CD4-positive, alpha-beta T cell (primary cell): ENCODE measurements around the gene TSPO2. TPM values are rescaled to one million over a fixed set of nuclear protein-coding genes. Genes with fewer than 3 reads are reported as not detected.

ENCODE experiments used
- ATAC-seq: fragments of 200-7000 bp; cut with Tn5 transposase; one replicate; pipeline ENCODE4 v1.10.0; 2022; ENCODE audit warnings: mild to moderate bottlenecking; ENCODE audit not compliant: poor library complexity
- CTCF ChIA-PET: fragments of 350-600 bp; sonication (Branson Sonifier 250); formaldehyde crosslinking; loops from one replicate; lab custom pipeline; 2021; ENCODE audit warnings: antibody characterized with exemption, inconsistent platforms; lab: Charles Lee
- POLR2A ChIA-PET: fragments of 350-600 bp; sonication (Branson Sonifier 250); formaldehyde crosslinking; loops from one replicate; lab custom pipeline; 2021; ENCODE audit warnings: antibody characterized with exemption, inconsistent platforms; lab: Charles Lee
- DNase-seq, 14 experiments: peaks; one replicate each; pipeline ENCODE4 v3.0.0-alpha.2; 2013 to 2020; ENCODE audit warnings: mixed read lengths in 2 of 14
- H3K27ac ChIP-seq, 2 donors: one replicate each; pipeline versions ENCODE4 v1.5.1 to v1.7.0; 2013; ENCODE audit warnings: low read length in 2 of 2, low read depth in 1 of 2, mild to moderate bottlenecking in 1 of 2
- H3K27me3 ChIP-seq, 2 experiments: 1 replicate in 1 of 2; 2 replicates in 1 of 2; pipeline versions ENCODE4 v1.6.1 to v1.7.0; 2013; ENCODE audit warnings: low read length in 2 of 2, control low read depth in 1 of 2, mild to moderate bottlenecking in 1 of 2, moderate library complexity in 1 of 2; ENCODE audit not compliant: insufficient read depth in 2 of 2, control insufficient read depth in 1 of 2
- H3K36me3 ChIP-seq: one replicate; pipeline ENCODE4 v1.6.1; 2013; ENCODE audit warnings: low read length, control low read depth; ENCODE audit not compliant: insufficient read depth
- H3K4me1 ChIP-seq: one replicate; pipeline ENCODE4 v1.6.1; 2013; ENCODE audit warnings: low read length, control low read depth; ENCODE audit not compliant: insufficient read depth
- H3K4me3 ChIP-seq: one replicate; pipeline ENCODE4 v1.5.1; 2013; ENCODE audit warnings: mild to moderate bottlenecking, low read length, moderate library complexity
- H3K9me3 ChIP-seq, 2 experiments: 1 replicate in 1 of 2; 2 replicates in 1 of 2; pipeline versions ENCODE4 v1.6.1 to v1.7.0; 2013; ENCODE audit warnings: low read length in 2 of 2, mild to moderate bottlenecking in 2 of 2, control low read depth in 1 of 2, moderate library complexity in 1 of 2; ENCODE audit not compliant: control insufficient read depth in 1 of 2, insufficient read depth in 1 of 2
- H3K27ac Mint-ChIP-seq: one replicate; pipeline ENCODE4 v1.8.0; 2020; ENCODE audit warnings: mixed read lengths
- H3K27me3 Mint-ChIP-seq: one replicate; pipeline ENCODE4 v1.8.0; 2021; ENCODE audit warnings: mixed read lengths
- H3K36me3 Mint-ChIP-seq: one replicate; pipeline ENCODE4 v1.8.0; 2021; ENCODE audit warnings: low read depth, mixed read lengths
- H3K4me1 Mint-ChIP-seq: one replicate; pipeline ENCODE4 v1.8.0; 2021; ENCODE audit warnings: low read depth, mixed read lengths
- H3K4me3 Mint-ChIP-seq: one replicate; pipeline ENCODE4 v1.8.0; 2020; ENCODE audit warnings: mild to moderate bottlenecking, mixed read lengths
- H3K9me3 Mint-ChIP-seq: one replicate; pipeline ENCODE4 v1.8.0; 2020; ENCODE audit warnings: mixed read lengths
- CTCF ChIP-seq: fragments of 200-600 bp; IDR thresholded peaks from one replicate; pipeline ENCODE4 v1.8.0; 2022; ENCODE audit warnings: antibody characterized with exemption, mild to moderate bottlenecking
- intact Hi-C, 2 experiments: fragments of 100-400 bp; cut with DNase I in 1 of 2; cut with micrococcal nuclease in 1 of 2; formaldehyde crosslinking; loops; one replicate each; pipeline versions ENCODE4 v1.15.1 to v1.9.0; 2023 to 2025; cut with DNase I, micrococcal nuclease
- total RNA-seq, 174 experiments: library from RNA in 2 of 174; stranded (reverse) in 2 of 174; gene quantifications; one replicate each; pipeline ENCODE4 v1.2.3 and lab custom pipeline; 2021 to 2026

The TSPO2 gene
- total RNA-seq, 2 experiments from 2014 or later = not detected

- no peak overlapping the region for H3K4me3 ChIP-seq
- Mint-ChIP-seq H3K27me3 (no peaks in the 10 kb centered on the region), H3K27ac (no peak overlapping the region), H3K4me1 (peaks cover 14% of the 10 kb centered on the region), H3K9me3 (no peaks in the 10 kb centered on the region), H3K4me3 (no peak overlapping the region), H3K36me3 (no peaks in the 10 kb centered on the region)
- H3K9me3 ChIP-seq = no peaks in the 10 kb centered on the region
- no peaks in the 10 kb centered on the region for H3K36me3 ChIP-seq
- no peaks in the 10 kb centered on the region for H3K27me3 ChIP-seq
- no peak for DNase-seq
- intact Hi-C loops = loop anchor here in 1 of 2 experiments (10.0 kb wide), 1 partner anchor 1169 kb away; no protein-coding TSS in a partner anchor
- ChIA-PET CTCF (no interaction called here), POLR2A (no interaction called here)
- peaks cover 6% of the 10 kb centered on the region for H3K4me1 ChIP-seq
- H3K27ac ChIP-seq = no peak overlapping the region
- ATAC-seq = no peak
- no peak for TF ChIP-seq CTCF
These were observed 8.5 kb upstream of the TSPO2 start for GRCh38 chr6:41033776-41034175.

GRCh38 chr6:41036186-41036585, 6.1 kb upstream of the TSPO2 start:
- intact Hi-C loops = loop anchor here in 1 of 2 experiments (10.0 kb wide), 1 partner anchor 1171 kb away; no protein-coding TSS in a partner anchor
- Mint-ChIP-seq H3K9me3 (no peaks in the 10 kb centered on the region), H3K27ac (no peak overlapping the region), H3K36me3 (no peaks in the 10 kb centered on the region), H3K27me3 (no peaks in the 10 kb centered on the region), H3K4me1 (peaks cover 7% of the 10 kb centered on the region), H3K4me3 (no peak overlapping the region)
- no peak for TF ChIP-seq CTCF
- no peaks in the 10 kb centered on the region for H3K36me3 ChIP-seq
- ATAC-seq = no peak
- no peaks in the 10 kb centered on the region for H3K27me3 ChIP-seq
- POLR2A ChIA-PET = interaction anchor here (1.2 kb wide), 1 partner anchor 8 kb away, joined by 3 read pairs; no protein-coding TSS in a partner anchor
- no peak overlapping the region for H3K27ac ChIP-seq
- no peaks in the 10 kb centered on the region for H3K9me3 ChIP-seq
- DNase-seq = no peak
- no peak overlapping the region for H3K4me3 ChIP-seq
- H3K4me1 ChIP-seq = no peaks in the 10 kb centered on the region
- CTCF ChIA-PET = interaction anchor here (1.2 kb wide), 1 partner anchor 8 kb away, joined by 6 read pairs; no protein-coding TSS in a partner anchor

- Histone ChIP-seq H3K27me3 (no peaks in the 10 kb centered on the region), H3K4me3 (no peak overlapping the region), H3K9me3 (no peaks in the 10 kb centered on the region), H3K36me3 (no peaks in the 10 kb centered on the region), H3K4me1 (no peaks in the 10 kb centered on the region), H3K27ac (no peak overlapping the region)
- ChIA-PET CTCF (interaction anchor here (1.2 kb wide), 1 partner anchor 9 kb away, joined by 6 read pairs; no protein-coding TSS in a partner anchor), POLR2A (interaction anchor here (1.2 kb wide), 1 partner anchor 9 kb away, joined by 3 read pairs; no protein-coding TSS in a partner anchor)
- ATAC-seq (no peak), DNase-seq (no peak)
- no peaks in the 10 kb centered on the region for H3K9me3 Mint-ChIP-seq
- no peaks in the 10 kb centered on the region for H3K36me3 Mint-ChIP-seq
- TF ChIP-seq CTCF = no peak
- peaks cover 6% of the 10 kb centered on the region for H3K4me1 Mint-ChIP-seq
- intact Hi-C loops = loop anchor here in 1 of 2 experiments (10.0 kb wide), 1 partner anchor 1172 kb away; no protein-coding TSS in a partner anchor
- H3K4me3 Mint-ChIP-seq = no peak overlapping the region
- no peak overlapping the region for H3K27ac Mint-ChIP-seq
- H3K27me3 Mint-ChIP-seq = no peaks in the 10 kb centered on the region
These were observed 5.7 kb upstream of the TSPO2 start for GRCh38 chr6:41036601-41037000.
